ENCODE data around the gene CLTA. TPM values are rescaled to one million over a fixed set of nuclear protein-coding genes. Genes with fewer than 3 reads are reported as not detected.

The CLTA gene
- total and polyA plus RNA-seq, 10 of the 15 experiments (the other 5 are each of a cell fraction or from before 2014, with no cell fraction given): 49.0 to 241 (median 168) TPM

GRCh38 chr9:36163049-36163785 is 27.5 kb upstream of the CLTA start (continued):
- TF ChIP-seq PRDM15 (CRISPR knock-in tag; IDR thresholded peaks at IDR 0.05) (no peak), NFIC (IDR thresholded peaks at IDR 0.05; ENCODE audit: low read depth, low read length) (no peak)

GRCh38 chr9:36163786-36164170 is 26.9 kb upstream of the CLTA start:
- Histone ChIP-seq H3K9me3 (replicated peaks; ENCODE audit: control insufficient read depth, insufficient read depth, low read length) (no peaks in the 10 kb centered on the region), H3K27me3 (replicated peaks in 1 of 2; ENCODE audit: control insufficient read depth in 2 of 2, insufficient read depth in 2 of 2, low read length in 1 of 2) (no peaks in the 10 kb centered on the region; a peak in 2 of 4 replicates), H3K27ac (ENCODE audit: control insufficient read depth, insufficient read depth) (no peak overlapping the region), H3K79me2 (ENCODE audit: control insufficient read depth, insufficient read depth, low read length) (no peaks in the 10 kb centered on the region), H3K4me1 (ENCODE audit: control insufficient read depth, insufficient read depth, low read length) (peaks cover 3% of the 10 kb centered on the region; the same call in 1 of the 2 replicates), H3K36me3 (ENCODE audit: control insufficient read depth in 2 of 2, insufficient read depth in 2 of 2, low read length in 1 of 2) (no peaks in the 10 kb centered on the region), H3K4me2 (ENCODE audit: control insufficient read depth, insufficient read depth) (no peak overlapping the region), H4K20me1 (ENCODE audit: control insufficient read depth, insufficient read depth) (no peaks in the 10 kb centered on the region), H2AFZ (ENCODE audit: control insufficient read depth, low read depth, low read length) (no peak overlapping the region), H3K9ac (ENCODE audit: control insufficient read depth, insufficient read depth, low read length) (no peak overlapping the region), H3K4me3 (no peak overlapping the region)
- FAIRE-seq (no peak), ATAC-seq (no peak), DNase-seq (ENCODE audit: low read depth, low spot score) (no peak)
- ChIA-PET RAD21 (ENCODE audit: unreplicated experiment) (interaction anchor here (7.2 kb wide), 1 partner anchor 61 kb away, joined by 105 read pairs; no protein-coding TSS in a partner anchor), SMC1A (ENCODE audit: uncharacterized antibody, unreplicated experiment) (interaction anchor here (9.1 kb wide), 1 partner anchor 61 kb away, joined by 134 read pairs; no protein-coding TSS in a partner anchor), POLR2A (no interaction called here), CTCF (interaction anchor here (0.6 to 7.8 kb wide), 10 partner anchors 11 to 179 kb away, joined by 3 to 258 read pairs (median 4); no protein-coding TSS in a partner anchor)
- in situ Hi-C loops (cut with MboI) (no loop called here), intact Hi-C loops (cut with micrococcal nuclease; ENCODE audit: unreplicated experiment) (loop anchor here (10.0 kb wide), 1 partner anchor 129 kb away; the partner anchor contains the start of gene RECK)
- 36% methylated on average over 4 of the region's 4 CpGs for WGBS (ENCODE audit: insufficient coverage, insufficient replicate concordance, low lambda C conversion rate, missing lambda C conversion rate)
- BruUV-seq (replicated peaks): no TSS peak
- TF ChIP-seq TCF3 (IDR thresholded peaks at IDR 0.05; ENCODE audit: borderline replicate concordance, insufficient read depth, low read depth, low read length) (no peak), NR2C1 (IDR thresholded peaks at IDR 0.05) (no peak), IRF4 (IDR thresholded peaks at IDR 0.05; ENCODE audit: low read depth, low read length) (no peak), CBX3 (IDR thresholded peaks at IDR 0.05; ENCODE audit: borderline replicate concordance, low read depth) (no peak), CBX5 (IDR thresholded peaks at IDR 0.05; ENCODE audit: low read depth) (no peak), FOXK2 (IDR thresholded peaks at IDR 0.05) (no peak), EED (IDR thresholded peaks at IDR 0.05; ENCODE audit: low read depth) (no peak), HSF1 (IDR thresholded peaks at IDR 0.05; ENCODE audit: low read depth, low read length) (no peak), BACH1 (IDR thresholded peaks at IDR 0.05; ENCODE audit: borderline replicate concordance) (no peak), EP300 (IDR thresholded peaks at IDR 0.05; ENCODE audit: borderline replicate concordance in 1 of 2, control insufficient read depth in 1 of 2, low read depth in 2 of 2, low read length in 2 of 2) (no peak), PAX8 (IDR thresholded peaks at IDR 0.05) (no peak), PML (IDR thresholded peaks at IDR 0.05; ENCODE audit: low read length) (no peak), MLLT1 (IDR thresholded peaks at IDR 0.05) (no peak), NR2F1 (conservative IDR thresholded peaks at IDR 0.05) (no peak), YBX1 (IDR thresholded peaks at IDR 0.05) (no peak)
